Glutamatergic neuron (in vitro differentiated cells): ENCODE data around the gene UAP1L1. TPM values are rescaled to one million over a fixed set of nuclear protein-coding genes. Genes with fewer than 3 reads are reported as not detected.

Experiments
- DNase-seq: peaks from one replicate; pipeline ENCODE4 v3.0.0; 2022
- H3K27ac Mint-ChIP-seq: one replicate; pipeline ENCODE4 v1.8.0; 2020; ENCODE audit warnings: mild to moderate bottlenecking, mixed read lengths, inconsistent platforms; ENCODE audit not compliant: unreplicated experiment
- H3K27me3 Mint-ChIP-seq: one replicate; pipeline ENCODE4 v1.8.0; 2020; ENCODE audit warnings: mild to moderate bottlenecking, moderate library complexity, mixed read lengths, inconsistent platforms; ENCODE audit not compliant: unreplicated experiment
- H3K36me3 Mint-ChIP-seq: one replicate; pipeline ENCODE4 v1.8.0; 2020; ENCODE audit warnings: mild to moderate bottlenecking, mixed read lengths, inconsistent platforms; ENCODE audit not compliant: unreplicated experiment
- H3K4me1 Mint-ChIP-seq: one replicate; pipeline ENCODE4 v1.8.0; 2020; ENCODE audit warnings: mild to moderate bottlenecking, low read depth, mixed read lengths, inconsistent platforms; ENCODE audit not compliant: unreplicated experiment
- H3K4me3 Mint-ChIP-seq: one replicate; pipeline ENCODE4 v1.8.0; 2020; ENCODE audit warnings: mild to moderate bottlenecking, mixed read lengths, inconsistent platforms; ENCODE audit not compliant: unreplicated experiment
- H3K9me3 Mint-ChIP-seq: one replicate; pipeline ENCODE4 v1.8.0; 2020; ENCODE audit warnings: mild to moderate bottlenecking, moderate library complexity, mixed read lengths, inconsistent platforms; ENCODE audit not compliant: unreplicated experiment
- total RNA-seq: library from RNA; stranded (reverse); fragmentation: NEBNext Ultra II Directional; extraction: Animal tissue kit (Norgen Biotek cat#: 25700); gene quantifications from one replicate; pipeline ENCODE4 v1.2.1, GENCODE V29; 2021; ENCODE audit not compliant: unreplicated experiment
- TF ChIP-seq, protein P1 (sequence below): fragments of 200-600 bp; sonication (generic); IDR thresholded peaks from one replicate; pipeline ENCODE4 v1.5.0; 2021; ENCODE audit not compliant: partially characterized antibody, unreplicated experiment

Gene UAP1L1
- total RNA-seq, 1 donor from 2014 or later: 5.1 TPM

DNA sequence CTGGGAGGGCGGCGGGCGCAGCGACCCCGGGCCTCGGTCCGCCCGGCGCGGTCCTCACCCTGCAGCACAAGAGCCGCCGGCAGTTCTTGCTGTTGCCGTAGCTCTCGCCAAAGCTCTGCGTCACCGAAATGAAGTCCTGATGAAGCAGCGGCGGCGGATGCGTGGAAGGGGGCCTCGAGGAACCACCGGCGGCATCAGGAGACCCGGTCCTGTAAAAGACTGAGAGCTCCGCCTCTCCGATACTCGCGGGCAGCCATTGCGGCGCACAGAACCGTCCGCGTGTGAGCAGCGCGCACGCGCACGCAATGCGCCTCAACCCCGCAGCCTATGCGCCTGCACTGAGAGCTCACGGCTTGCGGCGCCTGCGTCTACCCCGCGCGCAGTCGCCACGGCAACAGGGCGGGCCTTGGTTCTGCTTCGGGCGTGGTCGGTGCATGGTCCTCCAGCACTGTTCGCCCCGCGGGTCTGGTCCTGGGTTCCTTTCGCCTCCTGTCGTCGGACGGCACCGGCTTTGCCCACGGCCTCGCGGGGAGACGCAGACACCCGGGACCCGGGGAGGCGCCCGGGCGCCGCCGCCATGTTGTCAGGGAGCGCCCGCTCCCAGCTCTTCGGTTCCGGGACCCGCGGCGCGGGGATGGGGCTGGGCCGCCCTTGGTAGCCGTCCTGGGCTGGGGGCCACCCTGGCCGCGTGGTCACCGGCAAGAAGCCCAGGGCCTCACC lies 52.3 kb downstream of the UAP1L1 start:
- peak overlapping the region; percentile 38 for H3K27ac Mint-ChIP-seq
- peaks cover 6% of the 10 kb centered on the region for H3K27me3 Mint-ChIP-seq
- H3K9me3 Mint-ChIP-seq: peaks cover 9% of the 10 kb centered on the region
- peak overlapping the region; percentile 86 for H3K4me3 Mint-ChIP-seq
- TF ChIP-seq, protein P1, sequence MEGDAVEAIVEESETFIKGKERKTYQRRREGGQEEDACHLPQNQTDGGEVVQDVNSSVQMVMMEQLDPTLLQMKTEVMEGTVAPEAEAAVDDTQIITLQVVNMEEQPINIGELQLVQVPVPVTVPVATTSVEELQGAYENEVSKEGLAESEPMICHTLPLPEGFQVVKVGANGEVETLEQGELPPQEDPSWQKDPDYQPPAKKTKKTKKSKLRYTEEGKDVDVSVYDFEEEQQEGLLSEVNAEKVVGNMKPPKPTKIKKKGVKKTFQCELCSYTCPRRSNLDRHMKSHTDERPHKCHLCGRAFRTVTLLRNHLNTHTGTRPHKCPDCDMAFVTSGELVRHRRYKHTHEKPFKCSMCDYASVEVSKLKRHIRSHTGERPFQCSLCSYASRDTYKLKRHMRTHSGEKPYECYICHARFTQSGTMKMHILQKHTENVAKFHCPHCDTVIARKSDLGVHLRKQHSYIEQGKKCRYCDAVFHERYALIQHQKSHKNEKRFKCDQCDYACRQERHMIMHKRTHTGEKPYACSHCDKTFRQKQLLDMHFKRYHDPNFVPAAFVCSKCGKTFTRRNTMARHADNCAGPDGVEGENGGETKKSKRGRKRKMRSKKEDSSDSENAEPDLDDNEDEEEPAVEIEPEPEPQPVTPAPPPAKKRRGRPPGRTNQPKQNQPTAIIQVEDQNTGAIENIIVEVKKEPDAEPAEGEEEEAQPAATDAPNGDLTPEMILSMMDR: no peak
- H3K4me1 Mint-ChIP-seq: peaks cover 13% of the 10 kb centered on the region
- H3K36me3 Mint-ChIP-seq: no peaks in the 10 kb centered on the region
- DNase-seq: peak; percentile 91

DNA sequence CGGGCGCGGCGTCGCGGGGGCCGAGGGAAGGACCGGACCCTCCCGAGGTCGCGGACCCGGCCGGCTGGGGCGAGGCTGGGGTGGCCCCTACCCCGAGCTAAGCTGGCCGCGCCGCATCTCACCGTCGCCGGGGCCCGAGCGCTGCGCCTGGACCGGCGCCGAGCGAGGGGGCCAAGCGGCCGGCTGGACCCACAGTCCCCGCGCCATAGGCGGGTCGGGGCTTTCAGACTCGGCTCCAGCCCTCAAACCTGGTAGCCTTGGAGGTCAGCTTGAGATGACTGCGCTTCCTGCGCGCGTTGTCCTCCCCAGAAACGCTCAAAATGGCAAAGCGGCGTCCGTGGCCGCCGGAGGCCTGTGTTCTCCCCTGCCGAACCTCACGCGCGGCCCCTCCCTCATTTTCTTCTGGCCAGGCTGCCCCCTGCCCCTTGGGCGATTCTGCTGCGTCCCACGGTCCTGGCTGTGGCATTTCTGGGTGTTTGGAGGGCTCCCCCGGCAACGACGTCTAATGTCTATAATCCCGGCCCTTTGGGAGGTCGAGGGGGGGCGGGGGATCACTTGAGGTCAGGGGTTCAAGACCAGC lies 52.9 kb downstream of the UAP1L1 start:
- Mint-ChIP-seq H3K36me3 (no peaks in the 10 kb centered on the region), H3K27ac (peak overlapping the region; percentile 85), H3K4me3 (peak overlapping the region; percentile 92), H3K27me3 (peaks cover 6% of the 10 kb centered on the region), H3K9me3 (peaks cover 9% of the 10 kb centered on the region), H3K4me1 (peaks cover 13% of the 10 kb centered on the region)
- DNase-seq: peak; percentile 45
- TF ChIP-seq, protein P1: no peak

Other genes starting within 250 kb of the UAP1L1 start
- gene AJM1, start 235.0 kb upstream of the UAP1L1 start, total RNA-seq: 15.3 TPM
- 101 TPM for gene PHPT1, start 228.1 kb upstream of the UAP1L1 start, total RNA-seq
- 17.6 TPM for gene MAMDC4, start 225.2 kb upstream of the UAP1L1 start, total RNA-seq
- 343 TPM for gene EDF1, start 211.2 kb upstream of the UAP1L1 start, total RNA-seq
- 27.3 TPM for gene TRAF2, start 191.0 kb upstream of the UAP1L1 start, total RNA-seq
- 77.9 TPM for gene FBXW5, start 132.8 kb upstream of the UAP1L1 start, total RNA-seq
- gene C8G, start 132.3 kb upstream of the UAP1L1 start, total RNA-seq: 14.5 TPM
- 2.9 TPM for gene LCN12, start 125.2 kb upstream of the UAP1L1 start, total RNA-seq
- gene PTGDS, start 100.0 kb upstream of the UAP1L1 start, total RNA-seq: not detected
- gene LCNL1, start 94.5 kb upstream of the UAP1L1 start, total RNA-seq: not detected
- 50.7 TPM for gene PAXX, start 85.1 kb upstream of the UAP1L1 start, total RNA-seq
- gene CLIC3, start 80.9 kb upstream of the UAP1L1 start, total RNA-seq: not detected
- gene ABCA2, start 49.3 kb upstream of the UAP1L1 start, total RNA-seq: 70.7 TPM
- gene FUT7, start 45.4 kb upstream of the UAP1L1 start, total RNA-seq: 0.20 TPM
- 260 TPM for gene NPDC1, start 31.3 kb upstream of the UAP1L1 start, total RNA-seq
- 0.69 TPM for gene ENTPD2, start 23.5 kb upstream of the UAP1L1 start, total RNA-seq
- gene SAPCD2, start 7.0 kb upstream of the UAP1L1 start, total RNA-seq: 13.5 TPM
- gene MAN1B1, start 9.5 kb downstream of the UAP1L1 start, total RNA-seq: 59.8 TPM
- 30.8 TPM for gene DPP7, start 37.2 kb downstream of the UAP1L1 start, total RNA-seq
- 5.5 TPM for gene GRIN1, start 61.6 kb downstream of the UAP1L1 start, total RNA-seq
- gene LRRC26, start 92.5 kb downstream of the UAP1L1 start, total RNA-seq: 0.98 TPM
- gene TMEM210, start 94.5 kb downstream of the UAP1L1 start, total RNA-seq: not detected
- gene ANAPC2, start 111.0 kb downstream of the UAP1L1 start, total RNA-seq: 72.9 TPM
- 37.3 TPM for gene SSNA1, start 111.2 kb downstream of the UAP1L1 start, total RNA-seq
- 9.6 TPM for gene TPRN, start 123.2 kb downstream of the UAP1L1 start, total RNA-seq
- gene TMEM203, start 128.1 kb downstream of the UAP1L1 start, total RNA-seq: 36.5 TPM
- 31.6 TPM for gene NDOR1, start 128.2 kb downstream of the UAP1L1 start, total RNA-seq
- 24.8 TPM for gene RNF208, start 144.7 kb downstream of the UAP1L1 start, total RNA-seq
- gene CYSRT1, start 147.7 kb downstream of the UAP1L1 start, total RNA-seq: 2.1 TPM
- 0.39 TPM for gene RNF224, start 150.0 kb downstream of the UAP1L1 start, total RNA-seq
- not detected for gene SLC34A3, start 153.4 kb downstream of the UAP1L1 start, total RNA-seq
- gene TUBB4B, start 163.8 kb downstream of the UAP1L1 start, total RNA-seq: 192 TPM
- not detected for gene STPG3, start 173.8 kb downstream of the UAP1L1 start, total RNA-seq
- 48.5 TPM for gene NELFB, start 177.8 kb downstream of the UAP1L1 start, total RNA-seq
- 1.5 TPM for gene TOR4A, start 200.2 kb downstream of the UAP1L1 start, total RNA-seq
- 15.2 TPM for gene NRARP, start 224.8 kb downstream of the UAP1L1 start, total RNA-seq